ENCODE measurements around the gene CORO2B.
"Not testable (repeated sequence)": the region's sequence is repeated elsewhere in the genome, so short reads cannot be mapped to it uniquely, and the experiment has no call there.

The CORO2B gene

DNA sequence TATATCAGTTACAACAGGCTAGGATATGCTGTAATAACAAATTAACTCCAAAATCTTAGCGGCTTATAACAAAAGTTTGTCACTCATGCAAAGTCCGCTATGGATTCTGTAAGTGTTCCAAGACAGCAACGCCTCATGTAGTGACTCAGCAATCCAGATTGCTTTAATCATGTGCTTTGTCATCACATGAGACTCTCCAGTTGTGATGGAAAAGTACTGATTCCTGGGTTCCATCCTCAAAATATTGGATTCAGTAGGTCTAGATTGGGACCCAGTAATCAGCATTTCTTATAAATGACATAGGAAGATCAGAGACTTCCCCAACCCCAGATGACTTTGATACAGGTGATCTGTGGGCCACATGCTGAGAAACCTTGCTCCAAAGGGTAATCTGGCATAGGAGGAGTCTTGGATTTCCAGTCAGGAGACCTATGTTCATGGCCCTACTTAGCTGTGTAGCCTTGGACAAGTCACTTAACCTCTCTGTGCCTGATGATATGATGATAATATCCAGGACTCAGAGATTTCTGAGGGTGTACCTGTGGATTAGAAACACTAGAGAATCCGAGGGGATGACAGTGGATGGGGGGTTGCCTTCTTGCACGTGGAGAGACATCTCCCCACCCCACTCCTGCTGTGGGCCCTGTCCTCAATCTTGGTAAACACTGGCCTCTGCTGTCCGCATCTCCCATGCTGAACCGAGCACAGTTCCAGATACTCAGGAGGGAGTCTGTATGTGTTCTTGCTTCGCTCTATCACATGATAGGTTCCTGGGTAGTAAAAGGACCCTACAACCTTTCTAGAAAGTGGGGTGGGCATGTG, 65.5 kb downstream of the CORO2B start:
- no peak for DNase-seq (ENCODE audit: low read depth, low spot score)

DNA sequence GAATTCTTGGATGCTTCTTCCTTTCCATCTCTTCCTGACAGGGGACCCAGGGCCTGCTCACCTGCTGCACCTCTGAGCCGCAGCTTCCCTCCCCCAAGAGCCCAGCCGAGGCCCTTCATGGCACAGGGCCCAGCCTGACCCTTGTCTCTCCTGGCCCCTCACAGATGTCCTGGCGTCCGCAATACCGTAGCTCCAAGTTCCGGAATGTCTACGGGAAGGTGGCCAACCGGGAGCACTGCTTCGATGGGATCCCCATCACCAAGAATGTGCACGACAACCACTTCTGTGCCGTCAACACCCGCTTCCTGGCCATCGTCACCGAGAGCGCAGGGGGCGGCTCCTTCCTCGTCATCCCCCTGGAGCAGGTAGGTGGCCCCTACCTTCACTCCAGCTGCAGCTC, 66.2 kb downstream of the CORO2B start:
- DNase-seq (ENCODE audit: low read depth, low spot score): no peak

DNA sequence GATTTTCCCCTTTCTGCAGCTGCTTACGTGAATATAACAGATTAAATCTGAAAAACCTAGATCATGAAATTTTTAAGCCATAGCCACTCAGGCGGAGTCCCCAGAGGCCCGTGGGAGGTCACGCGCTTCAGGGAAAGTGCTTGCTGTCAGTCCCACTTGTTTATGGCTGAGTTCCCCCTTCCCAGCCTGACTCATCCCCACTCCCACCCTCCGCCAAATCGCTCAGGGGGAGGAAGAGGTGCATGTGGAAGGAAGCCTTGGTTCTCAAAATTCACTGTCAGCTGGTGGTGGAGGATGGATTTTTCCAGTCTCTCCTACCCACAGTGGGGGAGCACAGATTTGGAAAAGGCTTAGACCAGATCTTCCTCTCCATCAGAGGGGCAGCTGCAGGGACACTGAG, 67.4 kb downstream of the CORO2B start:
- DNase-seq (ENCODE audit: low read depth, low spot score): no peak

DNA sequence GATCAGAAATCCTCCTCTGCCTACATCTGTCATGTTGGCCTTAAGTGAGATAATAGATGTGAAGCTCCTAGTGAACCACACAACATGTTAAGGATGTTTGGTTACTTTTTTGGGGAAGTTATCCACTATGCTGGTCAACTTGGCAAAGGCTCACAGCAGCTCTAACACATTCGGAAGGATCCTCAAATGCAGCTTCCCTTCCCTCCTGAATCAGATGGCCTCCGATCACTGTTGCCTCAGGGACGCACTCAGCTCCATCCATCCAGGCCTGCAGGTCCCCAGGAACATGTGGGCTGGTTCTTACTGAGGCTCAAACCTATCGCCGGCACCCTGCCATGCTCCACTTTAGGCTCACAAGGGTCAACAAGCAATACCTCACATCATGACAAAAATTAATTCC, 67.9 kb downstream of the CORO2B start:
- no peak for DNase-seq (ENCODE audit: low read depth, low spot score)

DNA sequence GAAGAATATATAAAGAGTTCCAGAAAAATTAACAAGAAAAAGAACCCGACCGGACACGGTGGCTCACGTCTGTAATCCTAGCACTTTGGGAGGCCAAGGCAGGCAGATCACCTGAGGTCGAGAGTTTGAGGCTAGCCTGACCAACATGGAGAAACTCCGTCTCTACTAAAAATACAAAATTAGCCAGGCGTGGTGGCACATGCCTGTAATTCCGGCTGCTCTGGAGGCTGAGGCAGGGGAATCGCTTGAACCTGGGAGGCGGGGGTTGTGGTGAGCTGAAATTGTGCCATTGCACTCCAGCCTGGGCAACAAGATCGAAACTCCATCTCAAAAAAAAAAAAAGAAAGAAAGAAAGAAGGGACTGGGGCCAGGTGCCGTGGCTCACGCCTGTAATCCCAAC, 68.6 kb downstream of the CORO2B start:
- not testable (repeated sequence) for DNase-seq (ENCODE audit: low read depth, low spot score)

DNA sequence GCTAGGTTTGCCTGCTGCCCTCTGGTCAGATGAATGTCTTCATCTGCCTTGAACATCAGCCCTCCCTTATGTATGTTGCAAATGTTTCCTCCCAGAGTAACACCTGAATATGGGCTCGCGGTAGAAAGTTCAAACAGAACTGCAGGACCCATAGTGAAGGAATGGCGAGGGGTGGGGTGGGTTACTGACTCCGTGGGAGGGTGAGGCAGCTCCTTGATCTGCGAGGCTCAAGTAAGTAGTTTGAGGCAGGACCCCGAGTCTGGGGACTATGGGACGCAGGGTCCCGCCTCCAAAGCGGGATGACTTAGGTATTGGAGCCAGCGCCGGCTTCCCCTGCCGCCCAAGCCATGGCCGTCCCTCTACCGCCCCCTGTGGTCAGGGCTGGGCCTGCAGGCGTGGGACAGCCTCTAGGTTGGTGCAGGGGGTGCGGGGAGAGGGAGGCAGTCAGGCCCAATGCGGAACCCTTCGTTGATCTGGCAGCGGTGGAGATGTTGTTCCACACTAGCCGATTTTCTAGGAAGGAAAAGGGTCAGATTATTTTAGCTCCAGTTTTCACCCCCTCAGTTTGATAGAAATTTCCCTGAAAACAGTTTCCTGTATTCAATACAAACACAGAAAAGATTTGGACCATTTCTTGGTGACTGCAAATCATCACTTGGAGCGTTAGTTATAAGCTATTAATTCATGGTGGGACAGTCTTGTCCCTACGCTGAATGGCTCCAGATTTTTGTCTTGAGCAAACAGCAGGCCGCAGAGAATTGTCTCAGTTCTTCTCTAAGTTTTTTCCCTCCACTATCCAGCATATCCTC, 72.3 kb downstream of the CORO2B start:
- DNase-seq (ENCODE audit: low read depth, low spot score): no peak

DNA sequence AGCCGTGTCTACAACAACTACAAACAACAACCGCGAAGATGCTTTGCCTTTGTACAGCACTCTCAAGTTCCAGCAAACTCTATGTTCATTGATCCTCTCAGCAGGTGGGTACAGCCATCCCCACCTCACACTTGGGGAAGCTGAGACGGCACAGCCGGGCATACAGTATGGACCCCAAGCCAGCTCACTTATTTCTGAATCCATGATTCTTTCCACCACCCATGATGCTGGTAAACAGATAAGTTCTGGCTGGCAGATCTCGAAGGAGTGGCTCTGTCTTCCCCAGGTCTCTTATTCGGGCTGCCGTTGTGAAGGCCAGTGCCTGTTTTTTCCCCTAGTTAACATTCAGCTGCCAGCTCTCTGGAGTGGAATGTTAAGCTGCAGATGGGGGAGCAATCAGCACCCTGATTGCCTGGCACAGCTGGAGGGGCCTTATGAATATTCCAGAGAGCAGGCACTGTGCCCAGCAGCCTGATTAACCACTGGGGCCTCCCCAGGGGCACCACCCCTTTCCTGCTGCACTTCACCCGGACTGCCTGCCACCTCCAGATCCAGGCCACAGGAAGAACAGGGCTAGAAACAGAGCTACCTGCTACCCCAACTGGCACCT, 73.2 kb downstream of the CORO2B start:
- DNase-seq (ENCODE audit: low read depth, low spot score): no peak

DNA sequence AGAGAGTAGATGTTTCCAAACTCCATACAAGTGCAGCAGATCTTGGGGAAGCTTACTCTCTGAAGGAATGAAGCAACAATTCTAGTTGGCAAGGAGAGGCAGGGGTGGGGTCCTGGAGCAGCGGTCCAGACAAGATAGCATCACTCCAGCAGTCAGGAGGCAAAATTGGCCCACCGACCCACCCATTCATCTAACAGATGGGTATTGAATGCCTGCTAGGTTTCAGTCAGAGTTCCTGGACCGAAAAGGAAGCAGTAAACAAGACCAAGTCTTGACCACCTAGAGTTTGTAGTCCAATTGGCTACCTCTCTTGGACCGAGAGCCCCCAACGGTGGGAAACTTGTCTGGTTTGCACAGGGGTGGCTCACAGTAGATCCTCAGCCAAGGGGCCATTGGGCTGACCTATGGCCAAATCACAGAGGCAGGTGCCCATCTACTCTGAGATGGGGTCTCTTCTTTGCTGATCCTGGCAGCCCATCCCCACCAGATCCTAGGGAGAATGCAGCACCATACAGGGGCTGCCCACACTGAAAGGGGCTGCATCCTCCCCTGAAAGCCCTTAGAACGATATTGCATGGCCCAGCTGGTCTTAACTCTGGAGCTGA, 74.3 kb downstream of the CORO2B start:
- no peak for DNase-seq (ENCODE audit: low read depth, low spot score)

DNA sequence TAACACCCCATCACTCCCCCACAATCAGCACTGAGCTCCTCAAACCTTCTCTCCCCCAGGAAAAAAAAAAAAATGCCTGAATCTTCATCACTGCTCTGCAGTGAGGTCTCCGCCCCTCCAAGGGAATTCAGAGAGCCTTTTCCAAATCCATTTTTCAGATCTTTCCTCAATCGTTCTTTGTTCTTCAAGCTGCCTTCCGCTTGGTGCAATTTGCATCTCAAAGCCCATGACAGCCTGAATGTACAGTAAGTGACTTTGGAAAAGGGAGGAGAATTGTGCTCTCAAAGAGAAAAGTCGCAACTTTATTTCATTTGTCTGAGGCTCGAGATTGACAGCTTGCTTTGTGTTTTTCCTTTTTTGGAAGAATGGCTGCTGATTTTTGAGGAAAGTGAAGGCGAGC, 75.0 kb downstream of the CORO2B start:
- no peak for DNase-seq (ENCODE audit: low read depth, low spot score)

DNA sequence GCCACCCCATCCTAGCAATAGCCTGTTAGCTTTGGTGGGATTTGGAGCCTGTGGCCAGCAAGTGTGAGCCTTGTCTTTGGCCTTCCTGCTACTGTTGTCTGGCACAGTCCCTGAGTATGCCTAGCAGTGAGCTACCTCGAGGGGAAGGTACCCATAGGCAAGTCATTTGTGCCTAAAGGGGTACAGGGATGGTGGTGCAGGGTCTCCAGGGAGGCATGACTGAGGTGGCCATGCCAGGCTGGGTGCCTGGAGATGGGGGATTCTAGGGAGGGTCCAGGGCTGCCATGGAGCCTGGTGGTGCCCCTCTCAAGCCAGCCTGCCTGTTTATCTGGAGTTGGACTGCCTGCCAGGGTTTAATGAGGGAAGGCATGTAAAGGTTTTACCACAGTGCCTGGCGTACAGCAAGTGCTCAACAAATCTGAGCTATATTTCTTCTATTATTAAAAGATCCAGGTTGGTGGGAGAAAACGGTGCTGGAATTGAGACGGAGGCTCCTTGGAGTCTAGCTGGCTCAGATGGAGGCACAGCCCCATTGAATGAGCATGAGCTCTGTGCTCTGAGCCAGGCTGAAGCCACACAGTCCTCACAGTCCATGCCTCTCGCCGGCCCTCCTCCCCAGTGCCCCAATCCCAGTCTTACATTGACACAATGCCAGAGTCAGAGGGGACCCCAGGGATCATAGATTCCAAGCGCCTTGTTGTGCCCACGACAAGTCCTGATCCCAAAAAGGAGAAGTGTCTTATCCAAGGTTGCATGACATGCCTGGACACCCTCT, 76.2 kb downstream of the CORO2B start:
- DNase-seq (ENCODE audit: low read depth, low spot score): no peak

DNA sequence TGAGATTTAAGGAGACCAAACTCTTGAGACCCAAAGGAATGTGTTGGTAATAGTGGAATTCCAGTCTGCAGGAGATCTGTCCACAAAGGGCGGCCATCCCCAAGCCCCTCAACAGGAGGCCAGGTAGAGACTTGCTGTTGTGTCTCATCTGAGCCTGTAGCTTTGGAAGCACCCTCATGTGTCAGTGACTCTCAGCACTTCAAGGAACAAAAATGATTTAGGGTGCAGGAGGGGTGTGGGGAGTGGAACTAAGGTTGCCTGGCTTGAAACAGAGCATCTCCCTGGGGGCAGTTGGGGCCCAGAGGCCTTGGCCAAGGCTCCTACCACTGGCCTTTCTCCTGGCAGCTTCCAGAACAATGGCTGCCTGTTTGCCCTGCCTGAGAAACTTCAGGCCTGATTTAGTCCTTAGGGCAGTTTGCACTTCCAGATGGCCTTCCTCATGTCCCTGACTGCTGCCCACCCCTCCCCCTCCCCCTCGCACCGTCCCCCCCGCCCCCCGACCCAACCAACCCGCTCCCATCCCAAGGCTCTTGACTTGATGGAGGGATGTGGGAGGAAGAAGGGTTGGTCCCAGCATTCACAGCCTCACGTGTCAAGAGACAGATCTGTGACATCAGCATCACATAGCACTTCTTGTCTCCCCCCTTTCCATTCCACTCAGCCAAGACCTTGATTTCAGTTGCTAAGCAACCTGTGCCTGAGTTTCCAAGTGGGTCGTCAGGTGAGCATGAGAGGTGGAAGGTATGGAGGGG, 77.1 kb downstream of the CORO2B start:
- DNase-seq (ENCODE audit: low read depth, low spot score): no peak

DNA sequence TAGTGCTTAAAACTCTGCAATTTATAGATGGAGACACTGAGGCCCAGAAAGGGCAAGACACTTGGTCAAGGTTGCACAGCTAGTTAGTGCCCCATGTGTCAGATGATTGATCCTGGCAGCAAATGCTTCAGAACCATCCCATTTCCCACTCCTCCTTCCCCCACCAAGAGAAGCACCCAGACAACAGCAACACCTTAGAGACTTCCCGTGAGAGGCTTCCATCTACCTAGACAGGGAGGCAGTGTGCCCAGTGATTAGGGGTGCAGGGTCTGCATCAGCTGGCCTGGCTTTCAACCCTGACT, 77.6 kb downstream of the CORO2B start:
- DNase-seq (ENCODE audit: low read depth, low spot score): no peak

DNA sequence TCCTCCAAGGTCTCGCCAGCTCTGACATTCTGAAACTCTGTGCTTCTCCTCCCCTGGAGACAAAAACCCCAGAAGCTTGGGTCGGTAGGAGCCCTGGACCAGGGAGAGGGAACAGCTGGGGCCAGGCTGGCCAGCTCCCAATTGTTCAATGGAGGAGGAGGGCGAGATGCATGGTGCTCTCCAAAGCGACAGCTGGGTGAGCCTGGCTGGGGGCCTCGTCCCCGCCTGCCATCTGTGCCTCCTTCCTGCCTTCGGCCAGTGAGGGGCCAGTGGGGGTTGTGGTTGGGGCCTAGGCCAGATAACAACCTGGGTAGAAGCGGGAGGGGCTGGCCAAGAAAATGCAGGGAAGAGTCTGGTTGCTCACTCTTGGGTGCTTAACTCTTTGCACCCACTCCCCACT, 79.4 kb downstream of the CORO2B start:
- DNase-seq (ENCODE audit: low read depth, low spot score): no peak

DNA sequence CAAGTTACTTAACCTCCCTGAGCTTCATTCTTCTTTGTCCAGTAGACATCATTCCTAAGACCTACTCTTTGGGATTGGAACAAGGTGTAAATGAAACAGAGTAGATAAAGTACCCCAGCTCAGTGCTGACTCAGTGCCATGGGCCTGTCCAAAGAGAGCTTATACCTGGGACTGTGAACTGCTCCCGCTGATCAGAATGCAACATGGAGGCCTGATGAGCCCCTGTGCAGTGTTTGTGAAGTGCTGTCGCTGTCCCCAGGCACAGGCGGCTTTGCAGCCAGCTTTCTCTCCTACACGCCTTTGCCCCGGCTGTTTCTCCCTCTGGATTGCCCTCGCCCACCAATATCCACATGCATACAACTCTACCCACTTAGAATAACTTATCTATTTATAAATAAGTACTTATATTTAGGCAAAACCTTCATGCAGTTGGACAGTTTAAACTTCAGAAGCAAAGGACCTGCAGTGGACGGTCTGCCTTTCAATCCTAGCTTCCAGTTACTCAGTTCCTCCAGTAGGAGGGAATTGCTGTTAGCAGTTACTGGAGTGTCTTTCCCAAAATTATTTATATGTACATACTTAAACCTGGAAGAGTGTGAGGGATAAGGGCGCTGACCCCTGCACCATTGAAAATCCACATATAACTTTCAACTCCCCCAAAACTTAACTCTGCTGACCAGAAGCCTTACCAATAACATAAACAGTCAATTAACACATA, 80.0 kb downstream of the CORO2B start:
- DNase-seq (ENCODE audit: low read depth, low spot score): no peak

DNA sequence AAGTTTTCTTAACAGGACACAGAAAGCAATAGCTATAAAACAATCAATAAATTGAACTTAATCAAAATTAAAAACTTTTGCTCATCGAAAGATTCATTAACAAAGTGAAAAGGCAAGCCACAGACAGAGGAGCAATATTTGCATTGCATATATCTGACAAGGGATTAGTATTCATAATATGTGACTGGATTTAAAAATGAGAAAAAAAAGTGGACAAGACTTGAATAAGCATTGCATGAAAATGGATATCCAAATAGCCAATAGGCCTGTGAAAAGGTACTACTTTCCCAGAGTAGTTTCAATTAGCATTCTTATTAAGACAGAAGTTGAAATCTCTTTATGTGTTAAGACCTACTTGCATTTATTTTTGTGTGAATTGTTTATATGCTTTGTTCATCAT, 84.7 kb downstream of the CORO2B start:
- DNase-seq (ENCODE audit: low read depth, low spot score): no peak

DNA sequence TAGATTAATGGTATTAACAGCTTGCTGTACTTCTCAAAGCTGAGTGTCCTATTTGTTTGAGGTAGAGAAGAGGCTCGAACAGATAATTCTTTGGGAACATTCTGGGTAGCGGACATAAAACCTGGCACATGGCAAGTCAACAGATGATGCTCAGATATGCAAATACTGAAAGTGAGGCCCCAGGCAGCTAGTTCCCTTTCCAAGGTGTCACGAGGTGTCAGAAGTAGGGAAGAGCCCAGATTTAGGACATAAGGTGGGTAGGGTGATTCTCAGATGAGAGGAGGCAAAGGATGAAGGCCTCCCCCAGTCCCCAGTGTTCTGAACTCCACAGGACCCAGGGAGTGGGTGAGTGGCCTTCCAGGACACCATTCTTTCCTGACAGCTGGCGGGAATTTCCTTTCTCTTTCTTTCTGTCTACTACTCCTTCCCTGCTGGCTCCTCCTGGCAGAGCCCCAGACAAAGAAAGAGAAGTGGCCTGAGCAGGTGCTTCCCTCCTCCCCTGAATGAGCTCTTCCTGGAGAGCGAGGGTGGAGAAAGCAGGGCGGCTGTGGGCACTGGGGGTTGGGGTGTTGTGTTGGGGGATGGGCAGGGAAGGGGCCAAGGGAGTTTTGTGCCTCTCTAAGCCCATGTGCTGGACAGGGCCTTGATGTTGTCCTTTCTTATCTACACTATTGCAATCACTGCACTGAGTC, 87.5 kb downstream of the CORO2B start:
- DNase-seq (ENCODE audit: low read depth, low spot score): no peak

DNA sequence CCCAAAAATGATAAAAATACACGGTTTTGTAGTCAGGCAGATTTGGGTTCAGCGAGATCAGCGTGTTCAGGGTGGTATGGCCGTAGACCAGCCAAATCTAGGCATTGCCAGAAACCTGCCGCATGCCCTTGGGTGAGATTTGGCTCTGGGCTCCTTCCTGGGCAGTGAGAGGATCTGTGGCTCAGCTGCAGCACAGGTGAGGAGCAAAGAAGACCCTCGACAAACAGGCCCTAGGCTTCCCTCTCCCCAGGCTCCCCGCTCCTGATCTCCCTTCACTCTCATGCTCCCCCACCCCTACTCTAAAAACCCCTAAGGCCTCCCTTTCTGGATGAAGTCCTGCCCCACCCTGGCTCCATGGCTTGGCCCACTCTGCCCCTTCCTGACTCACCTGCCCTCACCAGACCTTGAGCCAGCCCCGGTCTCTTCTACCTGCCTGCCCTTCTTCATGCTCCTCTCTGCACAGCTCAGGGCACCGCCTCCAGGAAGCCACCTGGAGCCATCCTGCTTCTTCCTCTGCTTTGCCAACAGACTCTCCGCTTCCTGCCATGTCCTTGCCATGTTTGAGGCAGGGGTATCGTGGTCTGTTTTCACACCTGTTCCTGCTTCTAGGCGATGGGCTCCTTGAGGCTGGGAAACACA, 88.1 kb downstream of the CORO2B start:
- no peak for DNase-seq (ENCODE audit: low read depth, low spot score)

DNA sequence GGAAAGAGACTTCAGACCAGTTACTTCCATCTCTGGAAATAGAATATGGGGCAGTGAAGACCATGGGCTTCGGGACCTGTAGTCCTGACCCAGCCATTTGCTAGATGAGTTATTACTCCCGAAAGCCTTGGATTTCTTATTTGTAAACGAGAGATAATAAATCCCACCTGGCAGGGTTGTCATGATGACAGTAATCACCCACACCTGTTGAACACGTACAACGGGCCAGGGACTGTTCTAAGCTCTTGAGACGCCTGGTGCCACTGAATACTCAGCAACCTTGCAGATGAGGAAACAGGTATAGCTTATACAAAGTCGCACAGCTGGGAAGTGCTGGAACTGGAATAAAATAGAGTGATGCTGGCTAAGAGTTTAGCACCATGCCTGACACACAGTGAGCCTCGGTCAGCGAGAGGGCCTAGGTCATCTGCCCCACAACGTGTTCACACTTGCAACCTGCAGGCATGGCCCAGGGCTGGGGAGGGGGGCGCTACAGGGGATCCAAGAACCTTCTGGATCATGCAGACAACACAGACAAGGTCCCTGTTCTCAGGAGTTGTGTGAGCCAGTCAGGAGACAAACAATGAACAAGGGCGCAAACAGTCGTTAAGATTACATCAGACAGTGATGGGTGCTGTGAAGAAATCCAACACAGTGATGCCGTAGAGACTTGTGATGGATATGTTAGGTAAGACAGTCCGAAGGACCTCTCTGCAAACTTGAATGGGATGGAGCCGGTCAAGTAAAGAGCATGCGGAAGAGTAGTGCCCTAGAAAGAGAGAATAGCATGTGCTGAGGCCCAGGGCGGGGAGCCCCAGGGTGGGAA, 89.2 kb downstream of the CORO2B start:
- DNase-seq (ENCODE audit: low read depth, low spot score): no peak
